GM13976 (cell line): ENCODE results near the gene SEPTIN7.

Experiments used
- DNase-seq: peaks from one replicate; pipeline ENCODE4 v3.0.0; 2012; ENCODE audit warnings: low spot score
- in situ Hi-C: fragments of 300-500 bp; cut with MboI; formaldehyde crosslinking; loops from one replicate; pipeline ENCODE4 v1.12.0; 2022; ENCODE audit warnings: low sequenced_read_pairs, mixed read lengths, inconsistent platforms; ENCODE audit not compliant: unreplicated experiment
- TF ChIP-seq, protein P1 (sequence below): IDR thresholded peaks from 2 replicates; pipeline ENCODE4 v1.5.1; 2012; ENCODE audit warnings: borderline replicate concordance, mild to moderate bottlenecking; ENCODE audit not compliant: insufficient read depth; ENCODE audit errors: extremely low read depth, missing control alignments, control extremely low read depth

SEPTIN7 gene

DNA sequence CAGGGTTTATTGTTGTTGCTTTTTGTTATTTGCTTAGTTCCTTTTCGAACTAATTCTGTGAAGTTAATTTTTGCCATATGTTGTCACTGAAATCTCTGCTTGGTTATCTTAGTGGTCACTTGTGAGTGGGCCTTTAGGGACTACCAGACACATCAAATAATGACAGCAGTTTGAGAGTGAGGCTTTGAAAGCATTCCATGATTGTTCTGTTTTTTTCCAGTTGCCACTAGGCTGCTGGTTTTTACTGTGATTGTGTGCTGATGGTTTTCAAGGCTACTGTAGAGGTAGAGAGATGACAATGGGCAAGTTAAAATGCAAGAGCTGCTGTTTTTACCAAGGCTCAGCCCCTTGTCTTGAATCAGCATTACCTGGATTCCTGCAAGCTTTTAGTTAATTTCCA lies 20.0 kb downstream of the SEPTIN7 start:
- TF ChIP-seq, protein P1, sequence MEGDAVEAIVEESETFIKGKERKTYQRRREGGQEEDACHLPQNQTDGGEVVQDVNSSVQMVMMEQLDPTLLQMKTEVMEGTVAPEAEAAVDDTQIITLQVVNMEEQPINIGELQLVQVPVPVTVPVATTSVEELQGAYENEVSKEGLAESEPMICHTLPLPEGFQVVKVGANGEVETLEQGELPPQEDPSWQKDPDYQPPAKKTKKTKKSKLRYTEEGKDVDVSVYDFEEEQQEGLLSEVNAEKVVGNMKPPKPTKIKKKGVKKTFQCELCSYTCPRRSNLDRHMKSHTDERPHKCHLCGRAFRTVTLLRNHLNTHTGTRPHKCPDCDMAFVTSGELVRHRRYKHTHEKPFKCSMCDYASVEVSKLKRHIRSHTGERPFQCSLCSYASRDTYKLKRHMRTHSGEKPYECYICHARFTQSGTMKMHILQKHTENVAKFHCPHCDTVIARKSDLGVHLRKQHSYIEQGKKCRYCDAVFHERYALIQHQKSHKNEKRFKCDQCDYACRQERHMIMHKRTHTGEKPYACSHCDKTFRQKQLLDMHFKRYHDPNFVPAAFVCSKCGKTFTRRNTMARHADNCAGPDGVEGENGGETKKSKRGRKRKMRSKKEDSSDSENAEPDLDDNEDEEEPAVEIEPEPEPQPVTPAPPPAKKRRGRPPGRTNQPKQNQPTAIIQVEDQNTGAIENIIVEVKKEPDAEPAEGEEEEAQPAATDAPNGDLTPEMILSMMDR = no peak
- DNase-seq = no peak
- in situ Hi-C loops = no loop called here

DNA sequence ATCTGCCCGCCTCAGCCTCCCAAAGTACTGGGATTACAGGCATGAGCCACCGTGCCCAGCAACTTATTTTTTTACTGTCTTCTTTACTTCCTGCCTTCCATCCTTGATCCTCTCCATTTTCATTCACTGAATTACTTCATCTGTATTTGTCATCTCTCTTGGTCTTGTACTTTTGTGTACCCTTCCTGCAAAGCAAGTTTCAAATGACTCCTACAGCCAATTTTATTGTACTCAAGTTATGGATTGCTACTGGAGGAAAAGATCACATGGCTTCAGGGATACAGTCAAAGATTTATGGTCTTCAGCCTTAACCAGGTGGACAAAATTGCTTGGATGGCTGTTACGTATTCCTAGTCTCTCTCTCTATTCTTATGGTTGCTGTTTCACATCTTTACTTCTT lies 22.6 kb downstream of the SEPTIN7 start:
- TF ChIP-seq, protein P1 = no peak
- DNase-seq = no peak
- in situ Hi-C loops = no loop called here

DNA sequence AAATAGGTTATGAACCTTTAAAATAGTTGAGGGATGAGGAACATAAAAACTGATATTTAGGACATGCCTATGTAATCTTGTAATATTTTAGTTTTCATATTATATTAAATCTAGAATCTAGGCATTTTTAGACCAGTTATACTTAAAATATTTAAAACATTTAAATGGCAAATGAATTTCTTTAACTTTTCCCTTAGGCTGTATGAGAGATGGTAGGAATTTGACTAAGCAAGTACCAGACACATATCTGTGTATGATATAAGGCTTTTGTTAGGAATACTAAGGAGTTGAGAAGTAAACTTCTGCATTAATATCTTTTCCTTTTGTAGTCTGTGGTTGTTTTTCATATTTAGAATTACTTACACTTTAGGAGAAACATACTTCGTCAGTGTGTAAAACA lies 25.1 kb downstream of the SEPTIN7 start:
- DNase-seq = no peak
- TF ChIP-seq, protein P1 = no peak
- in situ Hi-C loops = no loop called here

DNA sequence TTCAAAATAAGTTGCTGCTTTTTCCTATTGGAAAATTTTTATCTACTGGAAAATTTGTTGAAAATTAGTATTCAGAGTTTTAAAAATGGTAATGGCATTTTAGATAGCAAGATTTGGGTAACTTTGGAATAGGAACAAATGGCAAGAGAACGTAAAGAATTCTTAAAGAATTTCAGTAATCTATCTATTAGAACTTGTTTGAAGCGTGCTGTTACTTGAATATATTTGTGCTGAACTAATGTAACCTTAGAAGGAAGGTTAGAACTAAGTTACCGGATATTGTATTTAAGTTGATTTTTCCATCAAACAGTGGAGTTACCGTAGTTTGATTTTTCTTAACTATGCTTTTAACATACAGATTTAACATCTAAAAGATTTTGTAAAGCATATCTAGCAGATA lies 25.9 kb downstream of the SEPTIN7 start:
- no peak for DNase-seq
- in situ Hi-C loops = no loop called here
- TF ChIP-seq, protein P1 = no peak

DNA sequence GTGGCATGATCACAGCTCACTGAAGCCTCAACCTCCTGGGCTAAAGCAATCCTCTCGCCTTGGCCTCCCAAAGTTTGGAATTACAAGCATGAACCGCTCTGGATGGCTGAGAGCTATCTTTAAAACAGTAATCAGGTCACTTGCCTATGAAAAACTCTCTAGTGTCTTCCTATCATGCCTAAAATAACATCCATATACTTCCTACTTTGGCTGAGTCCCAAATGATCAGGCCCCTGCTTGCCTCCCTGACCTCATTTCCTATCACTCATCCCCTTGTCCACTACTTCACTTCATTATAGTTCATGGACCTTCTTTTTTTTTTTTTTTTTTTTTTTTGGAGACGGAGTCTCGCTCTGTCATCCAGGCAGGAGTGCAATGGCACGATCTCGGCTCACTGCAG lies 28.0 kb downstream of the SEPTIN7 start:
- TF ChIP-seq, protein P1 = no peak
- no peak for DNase-seq
- in situ Hi-C loops = no loop called here

DNA sequence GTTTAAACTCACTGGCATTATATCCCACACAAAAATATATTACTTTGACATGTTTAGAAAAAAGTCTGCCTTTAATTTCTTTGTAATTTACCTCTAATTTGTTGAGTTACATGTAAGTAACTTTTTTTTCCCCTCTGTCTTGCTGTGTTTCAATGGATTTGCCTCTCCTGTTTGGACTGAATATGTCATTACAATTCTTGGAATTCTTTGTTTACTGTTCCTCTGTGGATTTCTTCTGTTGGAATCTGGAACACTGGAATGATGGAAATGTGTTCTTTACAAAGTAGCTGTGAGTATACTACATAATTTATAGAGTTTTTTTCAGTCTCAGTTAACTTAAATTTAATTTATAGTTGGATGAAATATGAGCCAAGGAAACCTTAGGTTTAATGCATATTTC lies 30.4 kb downstream of the SEPTIN7 start:
- in situ Hi-C loops = no loop called here
- DNase-seq = no peak
- TF ChIP-seq, protein P1 = no peak
